ENCODE measurements around the gene ROPN1L. TPM values are rescaled to one million over a fixed set of nuclear protein-coding genes. Genes with fewer than 3 reads are reported as not detected.
A peak's percentile ranks its signal among the peaks of the same experiment; 100 is the strongest.

Gene ROPN1L
- total RNA-seq, 1 donor from 2014 or later: not detected

GRCh38 chr5:10438301-10438700 lies 3.4 kb upstream of the ROPN1L start:
- H3K27me3 Mint-ChIP-seq (ENCODE audit: insufficient read depth, low read depth): peaks cover 3% of the 10 kb centered on the region
- Histone ChIP-seq H3K4me2 (no peak overlapping the region), H3K9ac (no peak overlapping the region), H3K27ac (no peak overlapping the region), H2AFZ (replicated peaks) (no peak overlapping the region), H3K79me2 (ENCODE audit: low read depth) (no peaks in the 10 kb centered on the region), H4K20me1 (ENCODE audit: low read depth) (peaks cover 3% of the 10 kb centered on the region), H3K4me1 (no peaks in the 10 kb centered on the region), H3K36me3 (peaks cover 7% of the 10 kb centered on the region), H3F3A (ENCODE audit: low read depth) (peaks cover 38% of the 10 kb centered on the region), H3K27me3 (peaks cover 22% of the 10 kb centered on the region), H3K4me3 (no peak overlapping the region), H3K9me3 (ENCODE audit: low read depth) (no peaks in the 10 kb centered on the region)
- no peak for DNase-seq (ENCODE audit: low spot score)
- no peak for TF ChIP-seq CTCF (IDR thresholded peaks at IDR 0.05)
- TF ChIP-seq EZH2 (IDR thresholded peaks at IDR 0.05): no peak
- no peak for TF ChIP-seq EZH2phosphoT487 (IDR thresholded peaks at IDR 0.05)
- H3K4me1 Mint-ChIP-seq: peaks cover 9% of the 10 kb centered on the region
- H3K36me3 Mint-ChIP-seq: peaks cover 7% of the 10 kb centered on the region
- H3K27ac Mint-ChIP-seq: no peak overlapping the region
- H3K9me3 Mint-ChIP-seq: no peaks in the 10 kb centered on the region
- no peak overlapping the region for H3K4me3 Mint-ChIP-seq

- TF ChIP-seq CTCF (IDR thresholded peaks at IDR 0.05) (no peak), EZH2 (IDR thresholded peaks at IDR 0.05) (no peak), EZH2phosphoT487 (IDR thresholded peaks at IDR 0.05) (no peak)
- no peak overlapping the region for H3K4me3 ChIP-seq
- peaks cover 6% of the 10 kb centered on the region for H3K36me3 ChIP-seq
- no peak overlapping the region for H3K9ac ChIP-seq
- Mint-ChIP-seq H3K4me1 (peaks cover 9% of the 10 kb centered on the region), H3K27me3 (ENCODE audit: insufficient read depth, low read depth) (peaks cover 3% of the 10 kb centered on the region), H3K4me3 (no peak overlapping the region), H3K27ac (no peak overlapping the region), H3K9me3 (peaks cover 2% of the 10 kb centered on the region), H3K36me3 (peaks cover 2% of the 10 kb centered on the region)
- no peaks in the 10 kb centered on the region for H3K9me3 ChIP-seq (ENCODE audit: low read depth)
- no peaks in the 10 kb centered on the region for H3K79me2 ChIP-seq (ENCODE audit: low read depth)
- peaks cover 38% of the 10 kb centered on the region for H3F3A ChIP-seq (ENCODE audit: low read depth)
- H3K4me2 ChIP-seq: no peak overlapping the region
- no peak overlapping the region for H3K27ac ChIP-seq
- H3K27me3 ChIP-seq: peaks cover 31% of the 10 kb centered on the region
- H4K20me1 ChIP-seq (ENCODE audit: low read depth): peaks cover 3% of the 10 kb centered on the region
- no peak for DNase-seq (ENCODE audit: low spot score)
- H2AFZ ChIP-seq (replicated peaks): no peak overlapping the region
- no peaks in the 10 kb centered on the region for H3K4me1 ChIP-seq
Measured at GRCh38 chr5:10439692-10440091, 2.0 kb upstream of the ROPN1L start.

GRCh38 chr5:10440367-10440990 lies 1.2 kb upstream of the ROPN1L start:
- H3K27me3 Mint-ChIP-seq (ENCODE audit: insufficient read depth, low read depth): peaks cover 3% of the 10 kb centered on the region
- Histone ChIP-seq H3K9me3 (ENCODE audit: low read depth) (no peaks in the 10 kb centered on the region), H3K9ac (no peak overlapping the region), H3K4me2 (peak overlapping the region; percentile 91), H3K36me3 (no peaks in the 10 kb centered on the region), H3K79me2 (ENCODE audit: low read depth) (no peaks in the 10 kb centered on the region), H3K27me3 (peaks cover 31% of the 10 kb centered on the region), H3K4me1 (no peaks in the 10 kb centered on the region), H3K4me3 (peak overlapping the region; percentile 62), H3K27ac (no peak overlapping the region), H2AFZ (replicated peaks) (peak overlapping the region; percentile 90), H4K20me1 (ENCODE audit: low read depth) (no peaks in the 10 kb centered on the region), H3F3A (ENCODE audit: low read depth) (peaks cover 38% of the 10 kb centered on the region)
- peaks cover 2% of the 10 kb centered on the region for H3K9me3 Mint-ChIP-seq
- H3K36me3 Mint-ChIP-seq: peaks cover 2% of the 10 kb centered on the region
- peak overlapping the region; percentile 87 for H3K4me3 Mint-ChIP-seq
- peaks cover 9% of the 10 kb centered on the region for H3K4me1 Mint-ChIP-seq
- TF ChIP-seq EZH2 (IDR thresholded peaks at IDR 0.05) (no peak), EZH2phosphoT487 (IDR thresholded peaks at IDR 0.05) (no peak), CTCF (IDR thresholded peaks at IDR 0.05) (no peak)
- H3K27ac Mint-ChIP-seq: no peak overlapping the region
- DNase-seq (ENCODE audit: low spot score): no peak

All from neural progenitor cell (in vitro differentiated cells).